Measurements from ENCODE around the gene FAM107B.

GRCh38 chr10:14820775-14821154 lies 46.1 kb upstream of the FAM107B start:
- TF ChIP-seq, protein P1, sequence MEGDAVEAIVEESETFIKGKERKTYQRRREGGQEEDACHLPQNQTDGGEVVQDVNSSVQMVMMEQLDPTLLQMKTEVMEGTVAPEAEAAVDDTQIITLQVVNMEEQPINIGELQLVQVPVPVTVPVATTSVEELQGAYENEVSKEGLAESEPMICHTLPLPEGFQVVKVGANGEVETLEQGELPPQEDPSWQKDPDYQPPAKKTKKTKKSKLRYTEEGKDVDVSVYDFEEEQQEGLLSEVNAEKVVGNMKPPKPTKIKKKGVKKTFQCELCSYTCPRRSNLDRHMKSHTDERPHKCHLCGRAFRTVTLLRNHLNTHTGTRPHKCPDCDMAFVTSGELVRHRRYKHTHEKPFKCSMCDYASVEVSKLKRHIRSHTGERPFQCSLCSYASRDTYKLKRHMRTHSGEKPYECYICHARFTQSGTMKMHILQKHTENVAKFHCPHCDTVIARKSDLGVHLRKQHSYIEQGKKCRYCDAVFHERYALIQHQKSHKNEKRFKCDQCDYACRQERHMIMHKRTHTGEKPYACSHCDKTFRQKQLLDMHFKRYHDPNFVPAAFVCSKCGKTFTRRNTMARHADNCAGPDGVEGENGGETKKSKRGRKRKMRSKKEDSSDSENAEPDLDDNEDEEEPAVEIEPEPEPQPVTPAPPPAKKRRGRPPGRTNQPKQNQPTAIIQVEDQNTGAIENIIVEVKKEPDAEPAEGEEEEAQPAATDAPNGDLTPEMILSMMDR (IDR thresholded peaks at IDR 0.05): no peak
- TF ChIP-seq POLR2A (IDR thresholded peaks at IDR 0.05) (no peak), EP300 (IDR thresholded peaks at IDR 0.05) (no peak), POLR2AphosphoS5 (IDR thresholded peaks at IDR 0.05) (no peak)
